ENCODE measurements around the gene CCDC92. TPM values are rescaled to one million over a fixed set of nuclear protein-coding genes. Genes with fewer than 3 reads are reported as not detected.

CCDC92 gene
- total and polyA plus RNA-seq, 10 of the 15 experiments (the other 5 are each of a cell fraction or from before 2014, with no cell fraction given) = 0.53 to 11.8 (median 4.2) TPM

DNA sequence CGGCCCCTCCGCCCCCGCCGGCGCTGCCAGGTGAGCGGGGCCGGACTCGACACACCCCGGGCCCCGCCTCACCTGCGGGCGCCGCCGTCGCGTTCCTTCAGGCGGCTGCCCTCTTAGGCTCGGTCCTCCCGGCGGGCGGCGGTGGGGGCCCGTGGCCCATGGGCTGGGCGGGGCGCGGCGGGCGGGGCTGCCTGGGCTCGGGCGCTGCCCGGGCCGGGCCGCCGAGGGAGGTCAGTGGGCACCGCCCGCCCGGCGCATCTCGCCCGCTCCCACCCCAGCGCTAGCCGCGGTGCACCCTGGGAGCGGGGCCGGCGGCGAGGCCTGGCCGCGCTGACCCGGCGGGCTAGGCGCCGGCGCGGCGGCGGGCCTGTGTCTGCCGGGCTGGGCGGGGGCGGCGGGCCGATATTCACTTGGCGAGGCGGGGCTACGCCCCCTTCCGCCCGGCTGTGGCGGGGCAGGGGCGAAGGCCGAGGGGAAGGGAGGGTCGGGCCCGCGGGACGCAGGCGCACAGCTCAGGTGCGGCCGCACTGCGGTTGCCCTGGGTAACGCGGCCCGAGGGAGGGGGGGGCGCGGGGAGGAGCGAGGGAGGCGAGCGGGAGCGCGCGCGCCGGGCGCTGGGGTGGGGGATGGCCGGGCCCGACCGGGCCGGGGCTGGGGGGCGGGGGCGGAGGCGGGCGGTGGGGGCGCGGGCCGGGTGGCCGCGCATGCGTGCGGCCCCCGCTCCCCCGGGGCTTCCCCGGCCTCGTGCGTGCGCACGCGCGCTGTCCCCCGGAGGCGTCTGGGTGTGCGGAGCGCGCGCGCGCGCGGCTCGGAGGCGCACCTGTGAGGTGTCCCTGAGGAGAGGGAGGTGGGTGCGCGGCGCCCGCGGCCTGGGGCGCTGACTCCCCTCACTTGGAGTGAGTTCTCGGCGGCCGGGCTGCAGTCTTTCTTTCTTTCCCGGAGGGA is at the start of gene CCDC92, which contains the start of gene ZNF664 (continued):
- TF ChIP-seq, protein P1, sequence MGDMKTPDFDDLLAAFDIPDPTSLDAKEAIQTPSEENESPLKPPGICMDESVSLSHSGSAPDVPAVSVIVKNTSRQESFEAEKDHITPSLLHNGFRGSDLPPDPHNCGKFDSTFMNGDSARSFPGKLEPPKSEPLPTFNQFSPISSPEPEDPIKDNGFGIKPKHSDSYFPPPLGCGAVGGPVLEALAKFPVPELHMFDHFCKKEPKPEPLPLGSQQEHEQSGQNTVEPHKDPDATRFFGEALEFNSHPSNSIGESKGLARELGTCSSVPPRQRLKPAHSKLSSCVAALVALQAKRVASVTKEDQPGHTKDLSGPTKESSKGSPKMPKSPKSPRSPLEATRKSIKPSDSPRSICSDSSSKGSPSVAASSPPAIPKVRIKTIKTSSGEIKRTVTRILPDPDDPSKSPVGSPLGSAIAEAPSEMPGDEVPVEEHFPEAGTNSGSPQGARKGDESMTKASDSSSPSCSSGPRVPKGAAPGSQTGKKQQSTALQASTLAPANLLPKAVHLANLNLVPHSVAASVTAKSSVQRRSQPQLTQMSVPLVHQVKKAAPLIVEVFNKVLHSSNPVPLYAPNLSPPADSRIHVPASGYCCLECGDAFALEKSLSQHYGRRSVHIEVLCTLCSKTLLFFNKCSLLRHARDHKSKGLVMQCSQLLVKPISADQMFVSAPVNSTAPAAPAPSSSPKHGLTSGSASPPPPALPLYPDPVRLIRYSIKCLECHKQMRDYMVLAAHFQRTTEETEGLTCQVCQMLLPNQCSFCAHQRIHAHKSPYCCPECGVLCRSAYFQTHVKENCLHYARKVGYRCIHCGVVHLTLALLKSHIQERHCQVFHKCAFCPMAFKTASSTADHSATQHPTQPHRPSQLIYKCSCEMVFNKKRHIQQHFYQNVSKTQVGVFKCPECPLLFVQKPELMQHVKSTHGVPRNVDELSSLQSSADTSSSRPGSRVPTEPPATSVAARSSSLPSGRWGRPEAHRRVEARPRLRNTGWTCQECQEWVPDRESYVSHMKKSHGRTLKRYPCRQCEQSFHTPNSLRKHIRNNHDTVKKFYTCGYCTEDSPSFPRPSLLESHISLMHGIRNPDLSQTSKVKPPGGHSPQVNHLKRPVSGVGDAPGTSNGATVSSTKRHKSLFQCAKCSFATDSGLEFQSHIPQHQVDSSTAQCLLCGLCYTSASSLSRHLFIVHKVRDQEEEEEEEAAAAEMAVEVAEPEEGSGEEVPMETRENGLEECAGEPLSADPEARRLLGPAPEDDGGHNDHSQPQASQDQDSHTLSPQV (IDR thresholded peaks at IDR 0.05) = no peak
- TF ChIP-seq CEBPZ (IDR thresholded peaks at IDR 0.05; ENCODE audit: low read depth, low read length) = no peak
- TF ChIP-seq SIX5 (IDR thresholded peaks at IDR 0.05; ENCODE audit: low read depth, low read length, severe bottlenecking) = no peak
- peak; percentile 15 for TF ChIP-seq SP1 (IDR thresholded peaks at IDR 0.05; ENCODE audit: low read depth, low read length)
- TF ChIP-seq SIN3A (IDR thresholded peaks at IDR 0.05; ENCODE audit: low read depth, low read length) = peak; percentile 32; the same call in 1 of the 2 replicates
- no peak for TF ChIP-seq MEF2B (IDR thresholded peaks at IDR 0.05; ENCODE audit: partially characterized antibody, poor library complexity, severe bottlenecking)
- TF ChIP-seq FOXM1 (IDR thresholded peaks at IDR 0.05; ENCODE audit: low read depth, low read length) = no peak
- no peak for TF ChIP-seq RELA (IDR thresholded peaks at IDR 0.05; ENCODE audit: borderline replicate concordance, partially characterized antibody)
- TF ChIP-seq IKZF1 (conservative IDR thresholded peaks at IDR 0.05) = peak; percentile 84
- no peak for TF ChIP-seq NFXL1 (IDR thresholded peaks at IDR 0.05; ENCODE audit: borderline replicate concordance)
- 0 out of 2 replicates have a peak, but pooled peaks have one; percentile 13 for TF ChIP-seq MEF2A (IDR thresholded peaks at IDR 0.05; ENCODE audit: insufficient read depth, low read depth, low read length)
- TF ChIP-seq SMC3 (IDR thresholded peaks at IDR 0.05; ENCODE audit: borderline replicate concordance, low read length) = no peak
- TF ChIP-seq RUNX3 (IDR thresholded peaks at IDR 0.05; ENCODE audit: low read length) = no peak
- no peak for TF ChIP-seq NFYA (IDR thresholded peaks at IDR 0.05; ENCODE audit: borderline replicate concordance, low read depth, low read length)
- TF ChIP-seq ESRRA (IDR thresholded peaks at IDR 0.05; ENCODE audit: low read length) = no peak

All from GM12878 (cell line).